NCI-H774 (cell line): ENCODE results near the gene NOSIP.
"Not testable (repeated sequence)": the region's sequence is repeated elsewhere in the genome, so short reads cannot be mapped to it uniquely, and the experiment has no call there.

Source experiments
- DNase-seq: peaks from one replicate; lab custom pipeline; 2025; lab: John Stamatoyannopoulos, UW

Gene NOSIP

GRCh38 chr19:49580264-49581006 lies at the start of gene NOSIP:
Gene NOSIP (minus strand): TSS chr19:49580556. CDS start chr19:49560691, 19,865 bp downstream.
- peak; percentile 95 for DNase-seq

GRCh38 chr19:49629659-49630058 lies 49.3 kb upstream of the NOSIP start:
- DNase-seq, result no peak

GRCh38 chr19:49626226-49626625 lies 45.9 kb upstream of the NOSIP start:
- DNase-seq, result no peak

- DNase-seq, result no peak
These were observed 44.9 kb upstream of the NOSIP start for GRCh38 chr19:49624967-49625910.

- not testable (repeated sequence) for DNase-seq
These were observed 37.5 kb upstream of the NOSIP start for GRCh38 chr19:49617860-49618259.

- DNase-seq, result no peak
These were observed 36.6 kb upstream of the NOSIP start for GRCh38 chr19:49616945-49617344.

GRCh38 chr19:49616532-49616931 lies 36.2 kb upstream of the NOSIP start:
- DNase-seq, result no peak

- DNase-seq, result no peak
These were observed 35.5 kb upstream of the NOSIP start for GRCh38 chr19:49615861-49616260.

- DNase-seq, result no peak
These were observed 33.9 kb upstream of the NOSIP start for GRCh38 chr19:49614096-49614833.

GRCh38 chr19:49613374-49613773 lies 33.0 kb upstream of the NOSIP start:
- no peak for DNase-seq

- DNase-seq, result no peak
These were observed 29.2 kb upstream of the NOSIP start for GRCh38 chr19:49609499-49610092.

GRCh38 chr19:49605605-49606004 lies 25.2 kb upstream of the NOSIP start:
- DNase-seq, result no peak

- DNase-seq, result no peak
These were observed 22.4 kb upstream of the NOSIP start for GRCh38 chr19:49602806-49603205.

- no peak for DNase-seq
These were observed 21.2 kb upstream of the NOSIP start for GRCh38 chr19:49601482-49602038.

GRCh38 chr19:49599378-49600295 lies 19.3 kb upstream of the NOSIP start:
- DNase-seq, result no peak

GRCh38 chr19:49597703-49597974 lies 17.3 kb upstream of the NOSIP start:
- no peak for DNase-seq

- DNase-seq, result no peak
These were observed 16.8 kb upstream of the NOSIP start for GRCh38 chr19:49596954-49597702.

- no peak for DNase-seq
These were observed 16.1 kb upstream of the NOSIP start for GRCh38 chr19:49596407-49596806.

GRCh38 chr19:49595819-49596404 lies 15.6 kb upstream of the NOSIP start:
- no peak for DNase-seq
